GM23248 (cell line): Measurements from ENCODE around the gene WWOX. TPM values are rescaled to one million over a fixed set of nuclear protein-coding genes. Genes with fewer than 3 reads are reported as not detected.

Source experiments
- DNase-seq: peaks from one replicate; pipeline ENCODE4 v3.0.0-alpha.2; 2015
- H2AFZ ChIP-seq: fragments of 200-600 bp; sonication (generic); 2 replicates; pipeline ENCODE4 v1.6.1; 2016; ENCODE audit warnings: antibody characterized with exemption
- H3F3A ChIP-seq: fragments of 200-600 bp; sonication (generic); 2 replicates; pipeline ENCODE4 v1.6.1; 2016; ENCODE audit warnings: mild to moderate bottlenecking, antibody characterized with exemption, mixed run types; ENCODE audit not compliant: insufficient read depth
- H3K27ac ChIP-seq: fragments of 200-600 bp; sonication (generic); 2 replicates; pipeline ENCODE4 v1.5.1; 2016; ENCODE audit warnings: mild to moderate bottlenecking
- H3K27me3 ChIP-seq: fragments of 200-600 bp; sonication (generic); replicated peaks from 2 replicates; pipeline ENCODE4 v1.6.1; 2016; ENCODE audit warnings: mild to moderate bottlenecking; ENCODE audit not compliant: insufficient read depth
- H3K36me3 ChIP-seq: fragments of 200-600 bp; sonication (generic); 2 replicates; pipeline ENCODE4 v1.6.1; 2016; ENCODE audit warnings: low read depth, mild to moderate bottlenecking
- H3K4me1 ChIP-seq: fragments of 200-600 bp; sonication (generic); 2 replicates; pipeline ENCODE4 v1.6.1; 2016; ENCODE audit warnings: mild to moderate bottlenecking; ENCODE audit not compliant: insufficient read depth
- H3K4me2 ChIP-seq: fragments of 200-600 bp; sonication (generic); one replicate; pipeline ENCODE4 v1.6.1; 2016; ENCODE audit warnings: mild to moderate bottlenecking; ENCODE audit not compliant: unreplicated experiment
- H3K4me3 ChIP-seq: fragments of 200-600 bp; sonication (generic); 2 replicates; pipeline ENCODE4 v1.5.1; 2016; ENCODE audit warnings: mild to moderate bottlenecking
- H3K79me2 ChIP-seq: fragments of 200-600 bp; sonication (generic); 2 replicates; pipeline ENCODE4 v1.6.1; 2016; ENCODE audit warnings: mild to moderate bottlenecking; ENCODE audit not compliant: insufficient read depth
- H3K9ac ChIP-seq: fragments of 200-600 bp; sonication (generic); 2 replicates; pipeline ENCODE4 v1.6.1; 2016; ENCODE audit warnings: mild to moderate bottlenecking
- H3K9me2 ChIP-seq: fragments of 200-600 bp; sonication (generic); 2 replicates; pipeline ENCODE4 v1.6.1; 2016; ENCODE audit warnings: mixed run types, mild to moderate bottlenecking, moderate library complexity; ENCODE audit not compliant: insufficient read depth
- H3K9me3 ChIP-seq: fragments of 200-600 bp; sonication (generic); one replicate; pipeline ENCODE4 v1.6.1; 2017; ENCODE audit warnings: low read depth
- H4K20me1 ChIP-seq: fragments of 200-600 bp; sonication (generic); 2 replicates; pipeline ENCODE4 v1.6.0; 2016; ENCODE audit not compliant: insufficient read depth
- EZH2 ChIP-seq: fragments of 200-600 bp; sonication (generic); IDR thresholded peaks from 2 replicates; pipeline ENCODE4 v1.6.1; 2018; ENCODE audit warnings: antibody characterized with exemption, mild to moderate bottlenecking; ENCODE audit not compliant: insufficient read depth, poor library complexity, severe bottlenecking
- EZH2phosphoT487 ChIP-seq: fragments of 200-600 bp; sonication (generic); IDR thresholded peaks from 2 replicates; pipeline ENCODE4 v1.6.1; 2018; ENCODE audit warnings: antibody characterized with exemption, moderate library complexity, mild to moderate bottlenecking, low read depth; ENCODE audit not compliant: insufficient read depth
- WGBS, 2 experiments: methylation state at CpG; one replicate each; pipeline ENCODE4 v1.1.6; 2015 to 2017; ENCODE audit warnings: low lambda C conversion rate in 2 of 2, low coverage in 1 of 2; ENCODE audit errors: missing lambda C conversion rate in 2 of 2; 5-methylcytosine and 5-hydroxymethylcytosine counted together
- in situ Hi-C: fragments of 300-500 bp; cut with MboI; formaldehyde crosslinking; loops from 2 replicates; pipeline ENCODE4 v1.15.0; 2020
- polyA plus RNA-seq: library from polyadenylated mRNA; unstranded; fragments of >200 nt; fragmentation: Nextera tagmentation; extraction: Ambion mirVana; gene quantifications from 2 replicates; pipeline ENCODE4 v1.2.1, GENCODE V29; 2016
- total RNA-seq: library from RNA; depleted of rRNA; stranded (reverse); fragments of >200 nt; shearing (Covaris generic); gene quantifications from 2 replicates; pipeline ENCODE4 v1.2.3, GENCODE V29; 2014

WWOX gene
- total and polyA plus RNA-seq, 2 experiments from 2014 or later = 4.5 to 6.6 TPM

- Histone ChIP-seq H4K20me1 (no peaks in the 10 kb centered on the region), H3K4me1 (no peaks in the 10 kb centered on the region), H3K9ac (no peak overlapping the region), H3K9me3 (no peaks in the 10 kb centered on the region), H3K4me2 (no peak overlapping the region), H2AFZ (no peak overlapping the region), H3F3A (no peaks in the 10 kb centered on the region), H3K79me2 (no peaks in the 10 kb centered on the region), H3K9me2 (no peaks in the 10 kb centered on the region), H3K4me3 (no peak overlapping the region), H3K27ac (no peak overlapping the region), H3K36me3 (no peaks in the 10 kb centered on the region), H3K27me3 (no peaks in the 10 kb centered on the region)
- in situ Hi-C loops = no loop called here
- WGBS, 2 experiments = 20 to 21% methylated on average over 4 of the region's 4 CpGs
- DNase-seq = no peak
- TF ChIP-seq EZH2phosphoT487 = no peak
- no peak for TF ChIP-seq EZH2
These were observed 232.3 kb downstream of the WWOX start for GRCh38 chr16:78331731-78332130.

DNA sequence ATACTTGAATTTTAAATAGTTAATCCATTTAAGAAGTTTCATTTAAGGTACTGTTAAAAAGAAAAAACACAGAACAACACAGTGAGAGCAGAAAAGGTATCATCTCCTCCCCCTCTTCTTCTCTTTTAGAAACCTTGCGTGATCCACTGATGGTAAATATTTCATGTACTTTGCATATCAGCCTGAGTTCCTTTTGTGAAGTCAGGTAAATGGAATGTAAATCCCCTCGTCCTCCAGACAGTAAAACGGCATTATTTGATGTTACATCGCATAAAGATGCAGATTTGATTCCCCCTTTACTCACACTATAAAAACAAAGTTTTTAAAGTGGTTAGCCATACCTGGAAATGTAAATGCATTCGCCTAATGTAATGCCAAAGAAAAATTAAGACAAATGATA, 234.4 kb downstream of the WWOX start:
- WGBS, 2 experiments = 57 to 59% methylated on average over 5 of the region's 5 CpGs
- no peaks in the 10 kb centered on the region for H4K20me1 ChIP-seq

GRCh38 chr16:78340590-78340989, 241.1 kb downstream of the WWOX start:
- TF ChIP-seq EZH2 (no peak), EZH2phosphoT487 (no peak)
- no peaks in the 10 kb centered on the region for H3K36me3 ChIP-seq
- in situ Hi-C loops = no loop called here
- no peak overlapping the region for H2AFZ ChIP-seq
- no peaks in the 10 kb centered on the region for H3F3A ChIP-seq
- no peaks in the 10 kb centered on the region for H3K4me1 ChIP-seq
- H3K27me3 ChIP-seq = no peaks in the 10 kb centered on the region
- H3K4me2 ChIP-seq = no peak overlapping the region
- no peaks in the 10 kb centered on the region for H3K79me2 ChIP-seq
- H3K27ac ChIP-seq = no peak overlapping the region
- no peak overlapping the region for H3K4me3 ChIP-seq
- no peak for DNase-seq
- H3K9me2 ChIP-seq = no peaks in the 10 kb centered on the region
- no peak overlapping the region for H3K9ac ChIP-seq
- no peaks in the 10 kb centered on the region for H3K9me3 ChIP-seq
- no peaks in the 10 kb centered on the region for H4K20me1 ChIP-seq
- WGBS, 2 experiments = 18 to 44% methylated on average over 1 of the region's 1 CpG

More for the DNA sequence above, 234.4 kb downstream of the WWOX start:
- no peaks in the 10 kb centered on the region for H3K27me3 ChIP-seq
- no peaks in the 10 kb centered on the region for H3K9me3 ChIP-seq
- H3K4me2 ChIP-seq = no peak overlapping the region
- in situ Hi-C loops = no loop called here
- H3K36me3 ChIP-seq = no peaks in the 10 kb centered on the region
- no peaks in the 10 kb centered on the region for H3K4me1 ChIP-seq
- no peaks in the 10 kb centered on the region for H3K79me2 ChIP-seq
- no peak overlapping the region for H3K27ac ChIP-seq
- no peak overlapping the region for H3K9ac ChIP-seq
- H3F3A ChIP-seq = no peaks in the 10 kb centered on the region
- no peak overlapping the region for H3K4me3 ChIP-seq
- DNase-seq = no peak
- TF ChIP-seq EZH2phosphoT487 = no peak
- TF ChIP-seq EZH2 = no peak
- H2AFZ ChIP-seq = no peak overlapping the region
- no peaks in the 10 kb centered on the region for H3K9me2 ChIP-seq

DNA sequence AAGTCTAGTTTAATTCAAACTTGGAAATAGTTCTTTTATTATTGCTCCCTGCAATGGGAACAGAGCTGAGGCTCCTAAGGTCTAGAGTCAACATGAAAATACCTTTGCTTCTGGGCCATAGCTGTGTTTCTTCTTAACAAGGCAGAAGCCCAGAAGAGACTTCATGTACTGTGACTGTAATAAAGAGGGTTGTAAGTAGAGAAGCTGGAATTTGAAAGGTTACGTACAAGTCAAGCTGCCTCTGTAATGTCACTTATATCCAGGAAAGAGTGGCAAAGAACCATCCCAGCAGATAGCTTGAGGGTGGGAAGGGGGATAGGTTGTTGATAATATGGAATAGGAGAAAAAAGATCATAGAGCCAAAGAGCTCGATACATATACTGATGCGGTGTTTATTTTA, 248.6 kb downstream of the WWOX start:
- Histone ChIP-seq H3K9me2 (no peaks in the 10 kb centered on the region), H3K9ac (no peak overlapping the region), H4K20me1 (no peaks in the 10 kb centered on the region), H3F3A (no peaks in the 10 kb centered on the region), H2AFZ (no peak overlapping the region), H3K36me3 (no peaks in the 10 kb centered on the region), H3K27ac (no peak overlapping the region), H3K4me1 (no peaks in the 10 kb centered on the region), H3K9me3 (no peaks in the 10 kb centered on the region), H3K27me3 (no peaks in the 10 kb centered on the region), H3K4me2 (no peak overlapping the region), H3K4me3 (no peak overlapping the region), H3K79me2 (no peaks in the 10 kb centered on the region)
- DNase-seq = no peak
- TF ChIP-seq EZH2 = no peak
- TF ChIP-seq EZH2phosphoT487 = no peak
- 76 to 78% methylated on average over 3 of the region's 3 CpGs for WGBS, 2 experiments
- in situ Hi-C loops = no loop called here

- WGBS, 2 experiments = 68 to 74% methylated on average over 9 of the region's 9 CpGs
These were observed 249.4 kb downstream of the WWOX start for GRCh38 chr16:78348886-78349285.

More at GRCh38 chr16:78348886-78349285, 249.4 kb downstream of the WWOX start:
- Histone ChIP-seq H3K9me3 (no peaks in the 10 kb centered on the region), H2AFZ (no peak overlapping the region), H3K36me3 (no peaks in the 10 kb centered on the region), H3K4me2 (no peak overlapping the region), H3K4me1 (no peaks in the 10 kb centered on the region), H3F3A (no peaks in the 10 kb centered on the region), H3K79me2 (no peaks in the 10 kb centered on the region), H3K9ac (no peak overlapping the region), H3K27me3 (no peaks in the 10 kb centered on the region), H3K4me3 (no peak overlapping the region), H3K27ac (no peak overlapping the region), H3K9me2 (no peaks in the 10 kb centered on the region), H4K20me1 (no peaks in the 10 kb centered on the region)
- no peak for DNase-seq
- in situ Hi-C loops = no loop called here
- TF ChIP-seq EZH2 = no peak
- TF ChIP-seq EZH2phosphoT487 = no peak
